A549 (cell line): ENCODE results near the gene SHANK1. TPM values are rescaled to one million over a fixed set of nuclear protein-coding genes. Genes with fewer than 3 reads are reported as not detected.

Experiments
- ATAC-seq, 2 experiments: fragments of 200-7000 bp in 1 of 2; fragments of >200 bp in 1 of 2; cut with Nextera tagmentation in 1 of 2; cut with Tn5 transposase in 1 of 2; 3 replicates each; pipeline versions ENCODE4 v1.8.0 to v1.9.1; 2018 to 2020; ENCODE audit warnings: mild to moderate bottlenecking in 1 of 2, moderate library complexity in 1 of 2
- CTCF ChIA-PET: fragments of 300-600 bp; sonication (Branson Sonifier 250); formaldehyde crosslinking; extraction: SDS; loops from one replicate; lab custom pipeline; 2021; ENCODE audit warnings: antibody characterized with exemption, inconsistent platforms; lab: Yijun Ruan, JAX
- POLR2A ChIA-PET: fragments of 350-600 bp; formaldehyde crosslinking; extraction: SDS; loops from one replicate; lab custom pipeline; 2021; ENCODE audit warnings: antibody characterized with exemption, inconsistent platforms; lab: Yijun Ruan, JAX
- DNase-seq, 2 experiments: peaks; one replicate each; pipeline versions ENCODE4 v3.0.0 to v3.0.0-alpha.2; 2011 to 2016; ENCODE audit warnings: low read depth in 1 of 2, low spot score in 1 of 2
- FAIRE-seq: peaks from 2 replicates; lab custom pipeline; 2011; peaks lifted over from hg19 to GRCh38; lab: Jason Lieb, UNC
- H3K27ac ChIP-seq, 2 experiments: fragments of >200 bp; sonication (Bioruptor Twin); formaldehyde crosslinking; 3 replicates each; pipeline ENCODE4 v1.5.1; 2016 to 2017
- H3K4me1 ChIP-seq: fragments of >200 bp; sonication (Bioruptor Twin); formaldehyde crosslinking; 3 replicates; pipeline ENCODE4 v1.6.1; 2016
- H3K4me2 ChIP-seq: fragments of >200 bp; sonication (Bioruptor Twin); formaldehyde crosslinking; 3 replicates; pipeline ENCODE4 v1.6.1; 2016
- H3K4me3 ChIP-seq: fragments of >200 bp; sonication (Bioruptor Twin); formaldehyde crosslinking; 3 replicates; pipeline ENCODE4 v1.5.1; 2016
- H3K9me3 ChIP-seq: fragments of >200 bp; sonication (Bioruptor Twin); formaldehyde crosslinking; 3 replicates; pipeline ENCODE4 v1.6.1; 2016
- CHD2 ChIP-seq: fragments of 150-350 bp; IDR thresholded peaks from 2 replicates; pipeline ENCODE4 v1.6.1; 2014; ENCODE audit warnings: low read length; ENCODE audit not compliant: partially characterized antibody
- CHD4 ChIP-seq: fragments of 200-600 bp; sonication (generic); IDR thresholded peaks from 2 replicates; pipeline ENCODE4 v1.6.1; 2016; ENCODE audit warnings: antibody characterized with exemption, mild to moderate bottlenecking, borderline replicate concordance
- EHMT2 ChIP-seq: fragments of 200-600 bp; sonication (generic); IDR thresholded peaks from 2 replicates; pipeline ENCODE4 v1.6.1; 2016; ENCODE audit warnings: antibody characterized with exemption, low read depth, mild to moderate bottlenecking, moderate library complexity
- ELK1 ChIP-seq: fragments of 150-350 bp; IDR thresholded peaks from 2 replicates; pipeline ENCODE4 v1.6.1; 2014; ENCODE audit warnings: low read depth, mild to moderate bottlenecking, low read length
- EP300 ChIP-seq, 2 experiments: fragments of >200 bp; sonication (Bioruptor Twin); formaldehyde crosslinking; IDR thresholded peaks; 2 replicates in 1 of 2; 3 replicates in 1 of 2; pipeline ENCODE4 v1.6.1; 2016 to 2017
- FOSL2 ChIP-seq, 2 experiments: fragments of 450-650 bp in 1 of 2; fragments of >200 bp in 1 of 2; sonication (Bioruptor Twin) in 1 of 2; formaldehyde crosslinking; IDR thresholded peaks; 2 replicates each; pipeline versions ENCODE4 v1.5.0 to v1.6.1; 2016 to 2020; ENCODE audit warnings: mild to moderate bottlenecking in 1 of 2, moderate library complexity in 1 of 2
- HOXB13 ChIP-seq: fragments of 250-450 bp; sonication (Bioruptor Pico); IDR thresholded peaks from 2 replicates; pipeline ENCODE4 v1.5.0; 2020; ENCODE audit warnings: low read depth, mild to moderate bottlenecking, moderate library complexity
- JUNB ChIP-seq: fragments of >200 bp; sonication (Bioruptor Twin); formaldehyde crosslinking; IDR thresholded peaks from 2 replicates; pipeline ENCODE4 v1.6.1; 2016
- MYC ChIP-seq: IDR thresholded peaks from 2 replicates; pipeline ENCODE4 v1.6.1; 2012; ENCODE audit warnings: mild to moderate bottlenecking, inconsistent platforms, low read length, improper control_type of control experiment, borderline replicate concordance
- NPAS2 ChIP-seq: fragments of 250-450 bp; sonication (Bioruptor Pico); IDR thresholded peaks from 2 replicates; pipeline ENCODE4 v1.8.0; 2022; ENCODE audit warnings: mild to moderate bottlenecking, moderate library complexity, borderline replicate concordance
- PBX3 ChIP-seq: IDR thresholded peaks from 2 replicates; pipeline ENCODE4 v1.6.1; 2012
- PHF8 ChIP-seq: fragments of 200-600 bp; sonication (generic); IDR thresholded peaks from 2 replicates; pipeline ENCODE4 v1.6.1; 2016; ENCODE audit warnings: low read depth, mild to moderate bottlenecking, antibody characterized with exemption, moderate library complexity, borderline replicate concordance
- POLR2AphosphoS2 ChIP-seq: conservative IDR thresholded peaks from 2 replicates; pipeline ENCODE4 v1.6.1; 2012; ENCODE audit warnings: low read length, improper control_type of control experiment, inconsistent platforms
- RARB ChIP-seq: fragments of 250-450 bp; sonication (Bioruptor Pico); IDR thresholded peaks from 2 replicates; pipeline ENCODE4 v1.8.0; 2021; ENCODE audit warnings: mild to moderate bottlenecking, moderate library complexity
- REST ChIP-seq: fragments of 200-600 bp; sonication (generic); IDR thresholded peaks from 2 replicates; pipeline ENCODE4 v1.6.1; 2016; ENCODE audit warnings: antibody characterized with exemption, mild to moderate bottlenecking, moderate library complexity
- SREBF2 ChIP-seq: fragments of 450-650 bp; IDR thresholded peaks from 2 replicates; pipeline ENCODE4 v1.6.1; 2014; ENCODE audit warnings: mild to moderate bottlenecking, moderate library complexity
- TFCP2L1 ChIP-seq: fragments of 250-450 bp; sonication (Bioruptor Pico); IDR thresholded peaks from 2 replicates; pipeline ENCODE4 v1.5.0; 2021; ENCODE audit warnings: mild to moderate bottlenecking
- TP53 ChIP-seq: fragments of 250-450 bp; sonication (Bioruptor Pico); IDR thresholded peaks from 2 replicates; pipeline ENCODE4 v1.5.0; 2021; ENCODE audit warnings: mild to moderate bottlenecking, moderate library complexity
- USF2 ChIP-seq: fragments of 450-650 bp; IDR thresholded peaks from 2 replicates; pipeline ENCODE4 v1.6.1; 2014; ENCODE audit warnings: antibody characterized with exemption
- ZFP36 ChIP-seq: fragments of 450-650 bp; IDR thresholded peaks from 2 replicates; pipeline ENCODE4 v1.6.1; 2014; ENCODE audit warnings: borderline replicate concordance; ENCODE audit not compliant: partially characterized antibody
- WGBS: methylation state at CpG from one replicate; pipeline ENCODE4 v1.1.6; 2017; ENCODE audit errors: missing lambda C conversion rate; 5-methylcytosine and 5-hydroxymethylcytosine counted together
- polyA plus RNA-seq, 4 experiments: library from polyadenylated mRNA; depleted of rRNA in 3 of 4; stranded (reverse); fragments of >200 nt; fragmentation: RNase III in 1 of 4; extraction: RNeasy Plus Mini Kit Qiagen cat#74134 plus additional on column Dnase treatment in 1 of 4; gene quantifications; 2 replicates in 3 of 4; 3 replicates in 1 of 4; pipeline ENCODE4 v1.2.3, GENCODE V29; 2011 to 2017

The SHANK1 gene
- polyA plus RNA-seq, 2 of the 4 experiments (the other 2 are of a cell fraction) = 0.04 to 0.17 TPM

GRCh38 chr19:50720181-50720920 is 749 bp upstream of the SHANK1 start:
- H3K4me2 ChIP-seq = peak overlapping the region; percentile 100; the same call in 1 of the 3 replicates
- CTCF ChIA-PET = interaction anchor here (0.5 to 18.4 kb wide), 12 partner anchors 8 to 203 kb away, joined by 3 to 272 read pairs (median 4); no protein-coding TSS in a partner anchor
- no peak for DNase-seq
- POLR2A ChIA-PET = no interaction called here
- 85% methylated on average over 21 of the region's 21 CpGs for WGBS
- H3K4me3 ChIP-seq = no peak overlapping the region
- H3K9me3 ChIP-seq = no peaks in the 10 kb centered on the region
- FAIRE-seq = no peak
- ATAC-seq = no peak
- H3K4me1 ChIP-seq = peaks cover 18% of the 10 kb centered on the region
- no peak for TF ChIP-seq CHD2
- TF ChIP-seq PHF8 = no peak
- TF ChIP-seq TP53 (CRISPR knock-in tag) = no peak
- TF ChIP-seq PBX3 = no peak
- no peak for TF ChIP-seq NPAS2 (CRISPR knock-in tag)
- TF ChIP-seq TFCP2L1 (CRISPR knock-in tag) = no peak
- TF ChIP-seq SREBF2 = no peak
- no peak for TF ChIP-seq EHMT2
- TF ChIP-seq ELK1 = no peak
- no peak for TF ChIP-seq USF2
- TF ChIP-seq REST = no peak
- TF ChIP-seq EP300 (IDR thresholded peaks at IDR 0.05) = no peak
- no peak for TF ChIP-seq CHD4
- no peak for TF ChIP-seq JUNB
- TF ChIP-seq FOSL2 (IDR thresholded peaks at IDR 0.05) = no peak
- no peak for TF ChIP-seq FOSL2 (CRISPR knock-in tag; IDR thresholded peaks at IDR 0.05)
- no peak for TF ChIP-seq ZFP36
- no peak for TF ChIP-seq POLR2AphosphoS2
- no peak for TF ChIP-seq RARB
- TF ChIP-seq HOXB13 (CRISPR knock-in tag) = no peak
- TF ChIP-seq MYC = no peak
- H3K27ac ChIP-seq = no peak overlapping the region
